Caco-2 (cell line): ENCODE data around the gene BANF2. TPM values are rescaled to one million over a fixed set of nuclear protein-coding genes. Genes with fewer than 3 reads are reported as not detected.

Source experiments
- BruUV-seq: library from RNA; stranded (reverse); fragments of 400-500 nt; replicated peaks from 2 replicates; lab custom pipeline; 2021; lab: Mats Ljungman, UMichigan
- CTCF ChIA-PET: fragments of 300-600 bp; sonication (Branson Sonifier 250); formaldehyde crosslinking; loops from one replicate; lab custom pipeline; 2022; ENCODE audit warnings: antibody characterized with exemption; lab: Charles Lee
- POLR2A ChIA-PET: fragments of 300-600 bp; sonication (Branson Sonifier 250); formaldehyde crosslinking; loops from one replicate; lab custom pipeline; 2022; ENCODE audit warnings: antibody characterized with exemption; lab: Charles Lee
- DNase-seq, 2 experiments: peaks; one replicate each; pipeline versions ENCODE4 v3.0.0 to v3.0.0-alpha.2; 2020 to 2022
- H3K27me3 ChIP-seq: replicated peaks from 2 replicates; pipeline ENCODE4 v1.6.0; 2011; ENCODE audit warnings: low read length; ENCODE audit not compliant: control insufficient read depth, insufficient read depth
- H3K36me3 ChIP-seq: 2 replicates; pipeline ENCODE4 v1.5.1; 2011; ENCODE audit warnings: low read length; ENCODE audit not compliant: control insufficient read depth, insufficient read depth
- H3K4me1 ChIP-seq: fragments of 250-450 bp; sonication (Bioruptor Pico); 2 replicates; pipeline ENCODE4 v1.5.1; 2020; ENCODE audit warnings: mild to moderate bottlenecking
- H3K4me3 ChIP-seq: 2 replicates; pipeline ENCODE4 v1.5.1; 2011; ENCODE audit warnings: low read depth, mild to moderate bottlenecking, control low read depth, low read length
- H3K9me3 ChIP-seq: fragments of 250-450 bp; sonication (Bioruptor Pico); 2 replicates; pipeline ENCODE4 v1.5.1; 2020; ENCODE audit warnings: mild to moderate bottlenecking, moderate library complexity
- H3K27ac Mint-ChIP-seq: one replicate; pipeline ENCODE4 v1.8.0; 2022; ENCODE audit warnings: mixed read lengths; ENCODE audit not compliant: unreplicated experiment
- H3K27me3 Mint-ChIP-seq: one replicate; pipeline ENCODE4 v1.8.0; 2022; ENCODE audit warnings: mixed read lengths; ENCODE audit not compliant: insufficient read depth, unreplicated experiment
- H3K36me3 Mint-ChIP-seq: one replicate; pipeline ENCODE4 v1.8.0; 2022; ENCODE audit warnings: mild to moderate bottlenecking, mixed read lengths; ENCODE audit not compliant: insufficient read depth, unreplicated experiment
- H3K4me1 Mint-ChIP-seq: one replicate; pipeline ENCODE4 v1.8.0; 2022; ENCODE audit warnings: low read depth, mixed read lengths; ENCODE audit not compliant: unreplicated experiment
- H3K4me3 Mint-ChIP-seq: one replicate; pipeline ENCODE4 v1.8.0; 2022; ENCODE audit warnings: mild to moderate bottlenecking, moderate library complexity, mixed read lengths; ENCODE audit not compliant: unreplicated experiment
- H3K9me3 Mint-ChIP-seq: one replicate; pipeline ENCODE4 v1.8.0; 2022; ENCODE audit warnings: mixed read lengths; ENCODE audit not compliant: unreplicated experiment
- intact Hi-C: fragments of 100-400 bp; cut with micrococcal nuclease; formaldehyde crosslinking; loops from one replicate; pipeline ENCODE4 v1.10.0; 2022; ENCODE audit not compliant: unreplicated experiment
- total RNA-seq: library from RNA; stranded (reverse); gene quantifications from 2 replicates; pipeline ENCODE4 v1.2.3, GENCODE V29; 2022
- TF ChIP-seq, protein P1 (sequence below), 2 experiments: fragments of 200-600 bp in 1 of 2; IDR thresholded peaks; 1 replicate in 1 of 2; 2 replicates in 1 of 2; pipeline versions ENCODE4 v1.5.1 to v1.8.0; 2011 to 2022; ENCODE audit warnings: antibody characterized with exemption in 1 of 2, control low read depth in 1 of 2, inconsistent platforms in 1 of 2, low read depth in 1 of 2, low read length in 1 of 2, mild to moderate bottlenecking in 1 of 2, moderate library complexity in 1 of 2; ENCODE audit not compliant: insufficient read depth in 1 of 2, severe bottlenecking in 1 of 2, unreplicated experiment in 1 of 2

Gene BANF2
- total RNA-seq, 1 experiment from 2014 or later = 2.1 TPM

DNA sequence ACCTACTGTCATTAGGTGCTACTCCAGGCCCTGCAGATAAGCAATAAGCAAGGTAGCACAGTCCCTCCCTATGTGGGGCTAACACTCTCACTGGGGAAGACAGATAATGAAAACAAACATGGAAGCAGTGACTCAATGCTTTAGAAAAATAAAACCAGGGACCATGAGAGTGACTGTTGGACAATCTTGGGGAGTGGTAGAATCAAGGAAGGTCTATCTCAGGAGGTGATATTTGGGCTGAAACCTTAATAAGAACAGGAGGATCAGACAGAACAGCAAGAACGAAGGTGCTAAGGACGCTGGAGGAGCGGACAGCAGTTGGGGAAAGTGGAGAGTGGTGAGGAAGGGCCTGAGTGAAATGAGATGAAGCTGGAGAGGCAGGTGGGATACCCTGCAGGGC is 58.2 kb downstream of the BANF2 start:
- BruUV-seq = no TSS peak
- H3K9me3 ChIP-seq = peaks cover 7% of the 10 kb centered on the region
- H3K9me3 Mint-ChIP-seq = peaks cover 12% of the 10 kb centered on the region
- H3K36me3 Mint-ChIP-seq = peaks cover 4% of the 10 kb centered on the region
- no peak overlapping the region for H3K4me3 ChIP-seq
- POLR2A ChIA-PET = no interaction called here
- H3K4me1 ChIP-seq = peaks cover 8% of the 10 kb centered on the region
- H3K4me1 Mint-ChIP-seq = peaks cover 14% of the 10 kb centered on the region
- TF ChIP-seq, protein P1, sequence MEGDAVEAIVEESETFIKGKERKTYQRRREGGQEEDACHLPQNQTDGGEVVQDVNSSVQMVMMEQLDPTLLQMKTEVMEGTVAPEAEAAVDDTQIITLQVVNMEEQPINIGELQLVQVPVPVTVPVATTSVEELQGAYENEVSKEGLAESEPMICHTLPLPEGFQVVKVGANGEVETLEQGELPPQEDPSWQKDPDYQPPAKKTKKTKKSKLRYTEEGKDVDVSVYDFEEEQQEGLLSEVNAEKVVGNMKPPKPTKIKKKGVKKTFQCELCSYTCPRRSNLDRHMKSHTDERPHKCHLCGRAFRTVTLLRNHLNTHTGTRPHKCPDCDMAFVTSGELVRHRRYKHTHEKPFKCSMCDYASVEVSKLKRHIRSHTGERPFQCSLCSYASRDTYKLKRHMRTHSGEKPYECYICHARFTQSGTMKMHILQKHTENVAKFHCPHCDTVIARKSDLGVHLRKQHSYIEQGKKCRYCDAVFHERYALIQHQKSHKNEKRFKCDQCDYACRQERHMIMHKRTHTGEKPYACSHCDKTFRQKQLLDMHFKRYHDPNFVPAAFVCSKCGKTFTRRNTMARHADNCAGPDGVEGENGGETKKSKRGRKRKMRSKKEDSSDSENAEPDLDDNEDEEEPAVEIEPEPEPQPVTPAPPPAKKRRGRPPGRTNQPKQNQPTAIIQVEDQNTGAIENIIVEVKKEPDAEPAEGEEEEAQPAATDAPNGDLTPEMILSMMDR (IDR thresholded peaks at IDR 0.05; ENCODE audit: insufficient read depth in 1 of 2, low read depth in 1 of 2, low read length in 1 of 2, severe bottlenecking in 1 of 2, unreplicated experiment in 1 of 2) = no peak
- intact Hi-C loops = loop anchor here (5.0 kb wide), 1 partner anchor 76 kb away; the partner anchor contains the start of gene RRBP1
- CTCF ChIA-PET = no interaction called here
- H3K27me3 Mint-ChIP-seq = no peaks in the 10 kb centered on the region
- no peak for DNase-seq
- H3K4me3 Mint-ChIP-seq = no peak overlapping the region
- H3K27ac Mint-ChIP-seq = peak overlapping the region; percentile 7
- H3K36me3 ChIP-seq = no peaks in the 10 kb centered on the region
- no peaks in the 10 kb centered on the region for H3K27me3 ChIP-seq

DNA sequence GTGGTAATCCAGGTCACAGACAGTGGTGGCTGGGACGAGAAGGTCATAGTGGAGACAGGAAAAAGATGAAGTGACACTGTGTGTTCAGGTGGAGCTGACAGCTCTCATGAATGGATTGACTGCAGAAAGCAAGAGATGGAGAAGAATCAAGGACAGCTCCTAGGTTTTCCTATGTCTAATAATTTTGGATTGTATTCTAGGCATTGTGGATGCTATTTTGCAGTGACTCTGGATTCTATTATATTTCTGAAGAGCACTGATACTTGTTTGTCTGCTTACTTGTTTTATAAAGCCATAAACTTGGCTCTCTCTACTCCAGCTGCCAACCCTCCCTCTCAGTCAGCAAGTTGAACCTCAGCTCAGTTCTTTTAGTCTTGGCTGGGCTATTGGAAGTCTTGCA is 58.7 kb downstream of the BANF2 start:
- H3K4me3 Mint-ChIP-seq = no peak overlapping the region
- peaks cover 4% of the 10 kb centered on the region for H3K36me3 Mint-ChIP-seq
- peaks cover 12% of the 10 kb centered on the region for H3K9me3 Mint-ChIP-seq
- POLR2A ChIA-PET = no interaction called here
- CTCF ChIA-PET = no interaction called here
- H3K27ac Mint-ChIP-seq = peak overlapping the region; percentile 7
- no TSS peak for BruUV-seq
- H3K4me3 ChIP-seq = no peak overlapping the region
- no peaks in the 10 kb centered on the region for H3K36me3 ChIP-seq
- H3K4me1 Mint-ChIP-seq = peaks cover 18% of the 10 kb centered on the region
- H3K4me1 ChIP-seq = peaks cover 13% of the 10 kb centered on the region
- DNase-seq = no peak
- intact Hi-C loops = loop anchor here (5.0 kb wide), 1 partner anchor 76 kb away; the partner anchor contains the start of gene RRBP1
- TF ChIP-seq, protein P1 (IDR thresholded peaks at IDR 0.05; ENCODE audit: insufficient read depth in 1 of 2, low read depth in 1 of 2, low read length in 1 of 2, severe bottlenecking in 1 of 2, unreplicated experiment in 1 of 2) = no peak
- no peaks in the 10 kb centered on the region for H3K27me3 Mint-ChIP-seq
- peaks cover 7% of the 10 kb centered on the region for H3K9me3 ChIP-seq
- no peaks in the 10 kb centered on the region for H3K27me3 ChIP-seq

DNA sequence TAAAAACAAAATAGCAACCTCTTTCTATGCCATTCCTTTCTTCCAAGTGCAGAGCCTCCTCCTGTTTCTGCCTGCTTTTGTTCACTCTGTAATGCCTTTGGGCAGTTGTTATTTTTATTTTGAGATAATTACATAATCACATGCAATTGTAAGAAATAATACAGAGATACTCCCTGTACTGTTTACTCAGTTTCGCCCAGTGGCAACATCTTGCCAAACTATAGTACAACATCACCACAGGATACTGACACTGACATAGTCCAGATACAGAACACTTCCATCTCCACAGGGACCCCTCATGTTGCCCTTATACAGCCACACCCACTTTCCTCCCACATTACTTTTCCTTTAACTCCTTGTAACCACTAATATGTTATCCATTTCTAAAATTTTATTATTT is 59.7 kb downstream of the BANF2 start:
- CTCF ChIA-PET = no interaction called here
- peaks cover 12% of the 10 kb centered on the region for H3K9me3 Mint-ChIP-seq
- no TSS peak for BruUV-seq

More for the DNA sequence above, 59.7 kb downstream of the BANF2 start:
- H3K4me1 Mint-ChIP-seq = peaks cover 18% of the 10 kb centered on the region
- POLR2A ChIA-PET = no interaction called here
- no peak for DNase-seq
- peaks cover 4% of the 10 kb centered on the region for H3K36me3 Mint-ChIP-seq
- TF ChIP-seq, protein P1 (IDR thresholded peaks at IDR 0.05; ENCODE audit: insufficient read depth in 1 of 2, low read depth in 1 of 2, low read length in 1 of 2, severe bottlenecking in 1 of 2, unreplicated experiment in 1 of 2) = no peak
- Histone ChIP-seq H3K36me3 (no peaks in the 10 kb centered on the region), H3K4me3 (no peak overlapping the region), H3K9me3 (peaks cover 7% of the 10 kb centered on the region), H3K27me3 (no peaks in the 10 kb centered on the region), H3K4me1 (peaks cover 14% of the 10 kb centered on the region)
- H3K27ac Mint-ChIP-seq = no peak overlapping the region
- no peaks in the 10 kb centered on the region for H3K27me3 Mint-ChIP-seq
- H3K4me3 Mint-ChIP-seq = no peak overlapping the region
- intact Hi-C loops = loop anchor here (5.0 kb wide), 1 partner anchor 77 kb away; the partner anchor contains the start of gene RRBP1
